HG03354 (cell line): ENCODE data around the gene CDK2AP2.
A peak's percentile ranks its signal among the peaks of the same experiment; 100 is the strongest.
"Not testable (repeated sequence)": the region's sequence is repeated elsewhere in the genome, so short reads cannot be mapped to it uniquely, and the experiment has no call there.

Experiments used
- ATAC-seq: cut with Tn5 transposase; IDR thresholded peaks from one replicate; pipeline ENCODE4 v1.9.1; 2021; ENCODE audit warnings: mild to moderate bottlenecking; ENCODE audit not compliant: unreplicated experiment, poor library complexity, severe bottlenecking

CDK2AP2 gene

DNA sequence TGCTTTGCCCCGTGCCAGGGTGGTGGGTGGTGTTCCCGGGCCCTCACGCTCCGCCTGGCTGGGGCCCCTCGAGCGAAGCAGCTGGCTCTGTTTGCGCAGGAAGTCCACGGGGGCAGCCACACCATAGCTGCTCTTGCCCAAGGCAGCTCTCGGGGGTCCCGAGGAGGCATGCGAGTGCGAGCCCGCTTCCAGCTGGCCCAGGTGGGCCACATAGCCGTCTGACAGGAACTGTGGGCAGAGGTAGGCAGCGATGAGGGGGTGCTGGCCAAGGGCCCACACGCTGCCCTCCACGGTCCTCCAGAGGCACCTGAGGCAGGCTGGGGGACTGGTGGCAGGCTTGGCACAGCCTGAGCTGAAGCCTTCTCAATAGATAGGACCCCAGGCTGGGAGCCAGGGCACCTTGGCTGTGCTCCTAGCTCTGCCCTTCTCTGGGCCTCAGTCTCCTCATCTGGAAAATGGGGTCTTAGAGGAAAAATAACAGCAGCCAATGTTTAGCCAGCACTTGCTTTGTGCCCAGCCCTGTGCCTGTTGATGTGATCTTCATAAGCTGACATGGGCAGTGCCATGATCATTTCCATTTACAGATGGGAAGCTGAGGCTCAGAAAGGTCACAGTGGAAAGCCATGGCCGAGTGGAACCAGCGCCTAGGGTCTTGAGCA, 15.8 kb downstream of the CDK2AP2 start:
- no peak for ATAC-seq

DNA sequence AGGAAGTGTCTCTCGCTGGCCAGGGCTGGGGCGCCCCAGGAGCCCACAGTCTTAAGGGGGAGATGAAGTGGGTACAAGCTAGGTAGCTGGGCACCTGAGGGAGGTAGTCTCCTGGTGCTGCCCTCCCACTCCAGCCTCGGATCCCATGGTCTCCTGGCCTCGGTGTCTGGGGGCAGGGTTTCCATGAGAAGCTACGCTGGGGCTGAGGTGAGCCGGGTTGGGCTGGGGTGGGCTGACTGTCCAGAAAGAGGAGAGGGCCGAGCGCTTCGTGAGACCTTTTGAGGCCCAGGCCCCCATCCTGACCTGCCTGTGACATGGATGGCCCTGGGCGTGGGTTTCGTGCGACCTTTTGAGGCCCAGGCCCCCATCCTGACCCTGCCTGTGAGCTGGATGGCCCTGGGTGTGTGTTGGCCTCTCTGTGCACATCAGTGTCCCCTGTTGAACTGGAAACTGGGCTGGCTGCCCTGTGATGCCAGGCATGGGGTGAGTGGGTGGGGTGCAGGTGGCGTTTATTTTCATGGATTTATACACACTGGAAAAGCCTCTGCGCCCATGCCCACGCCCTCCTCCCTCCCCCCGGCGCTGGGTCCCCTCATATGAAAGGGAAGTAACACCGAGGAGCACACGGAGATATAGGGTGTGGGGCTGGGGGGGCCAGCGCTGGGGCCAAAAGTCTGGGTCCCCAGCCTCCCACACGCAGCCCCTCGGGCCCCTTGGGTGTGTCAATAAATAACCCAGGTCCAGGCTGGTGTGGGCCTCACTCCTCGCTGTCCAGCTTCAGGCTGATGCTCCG, 16.5 kb downstream of the CDK2AP2 start:
- ATAC-seq = no peak

- ATAC-seq = no peak
Measured at GRCh38 chr11:67490727-67491065, 17.3 kb downstream of the CDK2AP2 start.

- ATAC-seq = no peak
Measured at GRCh38 chr11:67489885-67490726, 17.9 kb downstream of the CDK2AP2 start.

GRCh38 chr11:67489203-67489884, 18.6 kb downstream of the CDK2AP2 start:
- ATAC-seq = no peak

- ATAC-seq = no peak
Measured at GRCh38 chr11:67486481-67487195, 21.3 kb downstream of the CDK2AP2 start.

- ATAC-seq = not testable (repeated sequence)
Measured at GRCh38 chr11:67485873-67486361, 22.0 kb downstream of the CDK2AP2 start.

DNA sequence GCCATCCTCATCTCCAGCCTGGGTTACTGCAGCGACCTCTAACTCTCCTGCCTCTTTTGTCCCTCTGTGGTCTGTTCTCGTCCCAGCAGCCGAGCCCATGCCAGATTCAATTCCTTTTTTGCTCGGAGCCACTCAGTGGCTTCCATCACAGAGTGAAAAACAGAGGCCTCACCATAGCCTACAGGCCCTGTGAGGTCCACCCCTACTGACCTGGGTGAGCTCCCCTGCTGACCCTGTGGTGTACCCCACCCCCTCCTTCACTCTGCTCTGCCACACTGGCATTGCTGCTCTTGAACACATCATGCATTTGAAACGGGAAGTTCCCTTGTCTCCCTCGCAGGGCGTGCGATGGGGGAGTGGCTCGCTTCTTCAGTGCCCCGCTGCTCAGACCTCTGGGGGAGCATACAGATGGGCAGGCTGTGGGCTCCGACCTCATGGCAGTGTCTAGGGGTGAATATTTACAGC, 23.1 kb downstream of the CDK2AP2 start:
- ATAC-seq = no peak

GRCh38 chr11:67483831-67484665, 23.9 kb downstream of the CDK2AP2 start:
- no peak for ATAC-seq

DNA sequence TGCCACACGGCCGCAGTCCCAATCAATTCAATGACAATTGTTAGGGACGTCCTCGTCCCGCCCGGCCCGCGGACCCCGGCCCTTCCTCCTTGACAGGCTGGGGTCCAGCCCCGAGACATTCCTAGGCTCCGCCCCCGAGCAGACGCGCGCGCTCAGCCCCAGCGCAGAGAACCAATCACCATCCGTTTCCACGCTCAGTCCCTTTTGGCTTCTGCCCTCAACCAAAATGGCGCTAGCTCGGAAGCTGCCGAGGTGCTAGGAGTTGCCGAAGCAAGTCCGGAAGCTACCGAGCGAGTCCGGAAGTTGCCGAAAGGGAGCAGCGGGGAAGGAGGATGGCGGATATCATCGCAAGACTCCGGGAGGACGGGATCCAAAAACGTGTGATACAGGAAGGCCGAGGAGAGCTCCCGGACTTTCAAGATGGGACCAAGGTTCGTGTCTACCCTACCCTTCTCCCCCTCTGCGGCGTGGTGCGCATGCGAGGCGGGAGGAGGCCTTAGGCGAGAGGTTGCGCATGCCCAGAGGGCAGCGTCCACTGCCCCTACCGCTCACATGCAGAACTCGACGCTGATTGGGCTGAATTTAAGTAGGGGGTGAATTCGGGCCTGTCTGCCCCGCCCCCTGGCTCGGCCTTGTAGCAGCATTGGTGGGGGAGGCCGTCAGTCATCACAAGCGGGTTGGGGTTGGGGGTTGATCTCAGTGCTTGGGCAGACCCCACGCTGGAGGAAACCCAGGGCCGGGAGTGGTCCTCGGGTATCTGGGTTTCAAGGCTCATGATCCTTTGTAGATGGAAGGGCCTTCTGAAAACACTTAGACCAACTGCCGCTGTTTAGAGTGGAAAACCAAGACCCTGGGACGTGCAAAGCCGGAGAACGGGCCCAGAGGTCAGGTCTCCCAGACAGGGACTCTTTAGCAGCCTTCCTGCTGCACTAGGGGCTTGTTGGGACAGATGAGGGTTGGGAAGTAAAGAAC, 24.8 kb downstream of the CDK2AP2 start, which contains the start of gene AIP:
TSS of gene AIP (plus strand) at position 200 of the 972 bp plus-strand sequence. CDS start at position 333, 133 bp downstream.
- ATAC-seq = peak; percentile 73

DNA sequence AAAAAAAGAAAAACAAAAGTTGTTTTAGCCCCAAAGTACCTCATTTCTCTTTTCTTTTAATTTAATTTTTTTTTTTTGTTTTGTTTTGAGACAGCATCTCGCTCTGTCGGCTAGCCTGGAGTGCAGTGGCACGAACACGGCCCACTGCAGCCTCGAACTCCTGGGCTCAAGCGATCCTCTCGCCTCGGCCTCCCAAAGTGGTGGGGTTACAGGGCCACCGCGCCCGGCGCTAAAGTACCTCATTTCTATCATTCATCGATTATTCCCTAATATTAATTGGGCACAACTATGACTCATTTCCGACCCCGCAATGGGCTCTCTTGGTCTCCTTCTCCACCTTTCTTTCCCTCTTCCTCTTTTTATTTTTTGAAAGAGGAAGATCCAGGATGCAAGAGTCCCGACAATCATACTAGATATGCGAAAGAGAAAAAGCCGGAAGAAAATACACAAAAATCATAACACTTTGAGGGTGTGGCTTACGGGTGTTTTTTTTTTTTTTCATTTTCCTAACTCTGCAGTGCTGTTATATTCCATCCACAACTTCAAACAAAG, 25.6 kb downstream of the CDK2AP2 start:
- ATAC-seq = peak; percentile 19

DNA sequence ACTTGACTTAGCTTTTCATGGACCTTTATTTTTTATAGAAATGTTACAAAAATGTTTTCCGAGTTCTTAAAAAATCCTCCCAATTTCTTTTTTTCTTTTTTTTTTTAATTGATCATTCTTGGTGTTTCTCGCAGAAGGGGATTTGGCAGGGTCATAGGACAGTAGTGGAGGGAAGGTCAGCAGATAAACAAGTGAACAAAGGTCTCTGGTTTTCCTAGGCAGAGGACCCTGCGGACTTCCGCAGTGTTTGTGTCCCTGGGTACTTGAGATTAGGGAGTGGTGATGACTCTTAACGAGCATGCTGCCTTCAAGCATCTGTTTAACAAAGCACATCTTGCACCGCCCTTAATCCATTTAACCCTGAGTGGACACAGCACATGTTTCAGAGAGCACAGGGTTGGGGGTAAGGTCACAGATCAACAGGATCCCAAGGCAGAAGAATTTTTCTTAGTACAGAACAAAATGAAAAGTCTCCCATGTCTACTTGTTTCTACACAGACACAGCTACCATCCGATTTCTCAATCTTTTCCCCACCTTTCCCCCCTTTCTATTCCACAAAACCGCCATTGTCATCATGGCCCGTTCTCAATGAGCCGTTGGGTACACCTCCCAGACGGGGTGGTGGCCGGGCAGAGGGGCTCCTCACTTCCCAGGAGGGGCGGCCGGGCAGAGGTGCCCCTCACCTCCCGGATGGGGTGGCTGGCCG, 30.5 kb downstream of the CDK2AP2 start:
- ATAC-seq = not testable (repeated sequence)

DNA sequence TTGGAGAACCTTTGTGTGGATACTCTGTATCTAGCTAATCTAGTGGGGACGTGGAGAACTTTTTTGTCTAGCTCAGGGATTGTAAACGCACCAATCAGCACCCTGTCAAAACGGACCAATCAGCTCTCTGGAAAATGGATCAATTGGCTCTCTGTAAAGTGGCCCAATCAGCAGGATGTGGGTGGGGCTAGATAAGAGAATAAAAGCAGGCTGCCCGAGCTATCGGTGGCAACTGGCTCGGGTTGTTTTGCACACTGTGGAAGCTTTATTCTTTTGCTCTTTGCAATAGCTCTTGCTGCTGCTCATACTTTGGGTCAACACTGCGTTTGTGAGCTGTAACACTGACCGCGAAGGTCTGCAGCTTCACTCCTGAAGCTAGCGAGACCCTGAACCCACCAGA, 31.3 kb downstream of the CDK2AP2 start:
- not testable (repeated sequence) for ATAC-seq

DNA sequence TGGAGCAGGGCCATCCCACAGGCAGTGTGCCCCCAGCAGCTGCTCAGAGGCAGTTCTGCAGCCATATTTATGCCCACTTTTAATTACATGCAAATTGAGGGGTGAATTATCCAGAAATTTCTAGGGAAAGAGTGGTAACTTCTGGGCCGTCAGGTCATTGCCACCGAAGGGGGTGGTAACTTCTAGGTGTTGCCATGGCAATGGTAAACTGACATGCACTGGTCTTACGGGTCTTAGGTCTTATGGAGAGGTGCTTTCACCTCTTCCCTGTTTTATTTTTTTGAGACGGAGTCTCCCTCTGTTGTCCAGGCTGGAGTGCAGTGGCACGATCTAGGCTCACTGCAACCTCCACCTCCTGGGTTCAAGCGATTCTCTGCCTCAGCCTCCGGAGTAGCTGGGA, 35.1 kb downstream of the CDK2AP2 start:
- no peak for ATAC-seq

DNA sequence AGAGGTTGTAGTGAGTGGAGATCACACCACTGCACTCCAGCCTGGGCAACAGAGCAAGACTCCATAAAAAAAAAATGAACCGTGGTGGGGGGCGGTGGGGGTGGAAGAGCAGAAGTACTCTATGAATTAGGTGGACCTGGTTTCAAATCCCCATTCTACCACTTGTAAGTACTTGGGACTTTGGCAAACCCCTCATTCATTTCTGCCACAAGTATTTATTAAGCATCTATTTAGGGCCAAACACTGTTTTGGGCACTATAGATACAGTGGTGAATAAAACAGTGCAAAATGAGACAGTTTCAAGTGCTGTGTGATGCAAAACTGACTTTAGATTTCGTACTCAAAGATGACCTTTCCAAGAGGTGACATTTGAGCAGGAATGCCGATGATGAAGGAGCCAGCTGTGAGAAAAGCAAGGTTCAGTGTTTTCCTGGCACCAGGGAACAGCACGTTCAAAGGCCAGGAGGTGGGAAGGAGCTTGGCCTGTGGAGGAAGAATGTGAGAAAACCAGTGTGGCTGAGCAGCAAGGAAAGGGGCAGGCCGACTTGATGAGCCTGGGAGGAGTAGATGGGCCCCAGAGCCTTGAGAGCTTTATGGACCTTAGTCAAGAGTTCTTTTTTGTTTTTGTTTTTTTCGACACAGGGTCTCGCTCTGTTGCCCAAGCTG, 37.5 kb downstream of the CDK2AP2 start:
- ATAC-seq = no peak

DNA sequence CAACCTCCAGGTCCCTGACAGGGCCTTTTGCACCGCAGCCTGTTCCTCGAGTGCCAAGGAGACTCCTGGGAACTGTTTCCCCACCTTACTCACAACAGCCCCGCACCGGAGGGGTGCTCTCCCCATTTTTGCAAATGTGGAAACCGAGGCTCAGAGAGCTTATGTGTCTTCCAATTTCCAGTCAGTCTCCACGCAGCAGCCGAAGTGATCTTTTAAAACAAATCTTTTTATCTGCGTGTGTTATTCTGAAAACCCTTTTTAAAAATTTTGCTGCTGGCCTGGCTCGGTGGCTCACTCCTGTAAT, 38.5 kb downstream of the CDK2AP2 start:
- ATAC-seq = no peak
